Mammary epithelial cell (primary cell): ENCODE results near the gene RABGAP1L.

ENCODE experiments used
- CTCF ChIP-seq, 2 donors: IDR thresholded peaks in 1 of 2; conservative IDR thresholded peaks in 1 of 2; 2 replicates each; pipeline ENCODE4 v1.5.1; 2011 to 2012; ENCODE audit warnings: inconsistent platforms in 2 of 2, low read length in 2 of 2, mild to moderate bottlenecking in 2 of 2, control low read depth in 1 of 2, low read depth in 1 of 2; ENCODE audit not compliant: insufficient read depth in 1 of 2; ENCODE audit errors: extremely low read depth in 1 of 2
- EZH2 ChIP-seq: IDR thresholded peaks from 2 replicates; pipeline ENCODE4 v1.6.1; 2012; ENCODE audit warnings: low read length, inconsistent platforms, borderline replicate concordance

- TF ChIP-seq CTCF (conservative IDR thresholded peaks at IDR 0.05 in 1 of 2, IDR thresholded peaks at IDR 0.05 in 1 of 2; ENCODE audit: extremely low read depth in 1 of 2, insufficient read depth in 1 of 2, low read depth in 1 of 2, low read length in 2 of 2) (no peak), EZH2 (no peak)
Measured at GRCh38 chr1:174723816-174724215, 564.5 kb downstream of the RABGAP1L start.
